ENCODE results near the gene ARHGEF40. TPM values are rescaled to one million over a fixed set of nuclear protein-coding genes. Genes with fewer than 3 reads are reported as not detected.

The ARHGEF40 gene
- total RNA-seq, 1 experiment from 2014 or later, result 2.7 TPM

GRCh38 chr14:21098076-21098891, 28.2 kb downstream of the ARHGEF40 start, which contains the start of gene ZNF219:
Gene ZNF219 (minus strand): TSS chr14:21098655. CDS start chr14:21093591, 5,064 bp downstream.
- BruUV-seq (replicated peaks), result no TSS peak
- Histone ChIP-seq H3F3A (ENCODE audit: low read length, unreplicated experiment) (no peaks in the 10 kb centered on the region), H3K4me2 (ENCODE audit: low read length) (peak within 1 kb of the TSS; percentile 82), H3K36me3 (ENCODE audit: low read depth, low read length) (no peaks in the 10 kb centered on the region), H3K4me1 (ENCODE audit: insufficient read depth, low read length) (peaks cover 28% of the 10 kb centered on the region), H3K27ac (ENCODE audit: low read length) (no peak within 1 kb of the TSS), H2AFZ (ENCODE audit: low read length) (peak within 1 kb of the TSS; percentile 81), H3K9me3 (ENCODE audit: low read length) (no peaks in the 10 kb centered on the region), H3K27me3 (ENCODE audit: low read length) (no peaks in the 10 kb centered on the region), H4K20me1 (ENCODE audit: low read length) (no peaks in the 10 kb centered on the region), H3K9me2 (replicated peaks; ENCODE audit: low read length) (no peaks in the 10 kb centered on the region), H3K4me3 (ENCODE audit: low read length) (peak within 1 kb of the TSS; percentile 69), H3K79me2 (ENCODE audit: low read length) (no peaks in the 10 kb centered on the region), H3K9ac (ENCODE audit: low read length) (peak within 1 kb of the TSS; percentile 6; the same call in 1 of the 2 replicates)
- ATAC-seq, result peak; percentile 34
- ChIA-PET POLR2A (ENCODE audit: unreplicated experiment) (no interaction called here), CTCF (no interaction called here)
- DNase-seq, result peak; percentile 15
- TF ChIP-seq, protein P1, sequence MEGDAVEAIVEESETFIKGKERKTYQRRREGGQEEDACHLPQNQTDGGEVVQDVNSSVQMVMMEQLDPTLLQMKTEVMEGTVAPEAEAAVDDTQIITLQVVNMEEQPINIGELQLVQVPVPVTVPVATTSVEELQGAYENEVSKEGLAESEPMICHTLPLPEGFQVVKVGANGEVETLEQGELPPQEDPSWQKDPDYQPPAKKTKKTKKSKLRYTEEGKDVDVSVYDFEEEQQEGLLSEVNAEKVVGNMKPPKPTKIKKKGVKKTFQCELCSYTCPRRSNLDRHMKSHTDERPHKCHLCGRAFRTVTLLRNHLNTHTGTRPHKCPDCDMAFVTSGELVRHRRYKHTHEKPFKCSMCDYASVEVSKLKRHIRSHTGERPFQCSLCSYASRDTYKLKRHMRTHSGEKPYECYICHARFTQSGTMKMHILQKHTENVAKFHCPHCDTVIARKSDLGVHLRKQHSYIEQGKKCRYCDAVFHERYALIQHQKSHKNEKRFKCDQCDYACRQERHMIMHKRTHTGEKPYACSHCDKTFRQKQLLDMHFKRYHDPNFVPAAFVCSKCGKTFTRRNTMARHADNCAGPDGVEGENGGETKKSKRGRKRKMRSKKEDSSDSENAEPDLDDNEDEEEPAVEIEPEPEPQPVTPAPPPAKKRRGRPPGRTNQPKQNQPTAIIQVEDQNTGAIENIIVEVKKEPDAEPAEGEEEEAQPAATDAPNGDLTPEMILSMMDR (conservative IDR thresholded peaks at IDR 0.05; ENCODE audit: low read depth, low read length), result no peak
- TF ChIP-seq EZH2phosphoT487 (IDR thresholded peaks at IDR 0.05; ENCODE audit: borderline replicate concordance, low read length) (no peak), EZH2 (IDR thresholded peaks at IDR 0.05; ENCODE audit: low read length, unreplicated experiment) (no peak)
- intact Hi-C loops (cut with micrococcal nuclease), result no loop called here

DNA sequence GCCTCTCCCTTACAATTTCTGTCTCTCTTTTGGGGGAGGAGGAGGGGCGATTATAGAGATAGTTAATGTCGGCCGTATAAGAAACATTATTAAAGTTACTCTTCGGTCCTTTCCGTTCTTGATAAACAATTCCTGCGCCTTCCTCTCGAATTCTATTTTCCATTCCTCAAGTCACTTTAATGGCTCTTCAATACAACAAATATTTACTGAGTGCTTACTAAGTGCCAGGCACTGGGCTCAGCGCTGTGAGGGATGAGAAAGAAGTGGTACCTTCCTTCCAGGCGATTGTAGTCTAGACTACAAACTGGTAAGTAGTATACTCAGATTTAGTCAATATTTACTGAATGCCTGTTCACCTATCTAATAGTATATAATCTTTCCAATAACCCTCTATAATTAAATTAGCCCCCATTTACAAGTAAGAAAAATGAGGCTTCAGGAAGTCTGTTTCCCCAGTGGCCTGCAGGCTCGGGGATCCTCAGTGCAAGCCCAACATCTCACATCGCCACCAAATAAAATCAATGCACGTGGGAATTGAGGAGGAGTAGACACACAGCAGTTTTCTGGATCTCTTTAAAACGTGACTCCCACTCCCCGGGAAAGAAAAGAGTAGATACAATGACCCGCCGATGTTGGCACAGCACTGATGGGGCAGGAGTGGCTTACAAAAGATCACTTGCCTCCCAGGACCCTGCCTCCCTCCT, 28.9 kb downstream of the ARHGEF40 start:
- Histone ChIP-seq H3K27me3 (ENCODE audit: low read length) (no peaks in the 10 kb centered on the region), H3K79me2 (ENCODE audit: low read length) (no peaks in the 10 kb centered on the region), H3K9ac (ENCODE audit: low read length) (peak overlapping the region; percentile 6; the same call in 1 of the 2 replicates), H3K27ac (ENCODE audit: low read length) (no peak overlapping the region), H3F3A (ENCODE audit: low read length, unreplicated experiment) (no peaks in the 10 kb centered on the region), H3K9me2 (replicated peaks; ENCODE audit: low read length) (no peaks in the 10 kb centered on the region), H3K9me3 (ENCODE audit: low read length) (no peaks in the 10 kb centered on the region), H3K4me2 (ENCODE audit: low read length) (peak overlapping the region; percentile 82), H3K36me3 (ENCODE audit: low read depth, low read length) (no peaks in the 10 kb centered on the region), H3K4me3 (ENCODE audit: low read length) (peak overlapping the region; percentile 69), H3K4me1 (ENCODE audit: insufficient read depth, low read length) (peaks cover 29% of the 10 kb centered on the region), H2AFZ (ENCODE audit: low read length) (peak overlapping the region; percentile 81), H4K20me1 (ENCODE audit: low read length) (no peaks in the 10 kb centered on the region)
- ChIA-PET POLR2A (ENCODE audit: unreplicated experiment) (no interaction called here), CTCF (no interaction called here)
- intact Hi-C loops (cut with micrococcal nuclease), result no loop called here
- TF ChIP-seq, protein P1 (conservative IDR thresholded peaks at IDR 0.05; ENCODE audit: low read depth, low read length), result no peak
- TF ChIP-seq EZH2phosphoT487 (IDR thresholded peaks at IDR 0.05; ENCODE audit: borderline replicate concordance, low read length), result no peak
- TF ChIP-seq EZH2 (IDR thresholded peaks at IDR 0.05; ENCODE audit: low read length, unreplicated experiment), result no peak
- ATAC-seq (no peak), DNase-seq (peak; percentile 34)
- BruUV-seq (replicated peaks), result no TSS peak
